SK-N-SH (cell line): Measurements from ENCODE around the gene C2CD4C. TPM values are rescaled to one million over a fixed set of nuclear protein-coding genes. Genes with fewer than 3 reads are reported as not detected.

Source experiments
- CTCF ChIA-PET: fragments of 300-600, 350-600 bp; formaldehyde crosslinking; extraction: SDS; loops from one replicate; lab custom pipeline; 2021; lab: Yijun Ruan, JAX
- POLR2A ChIA-PET: fragments of 350-600 bp; sonication (Branson Sonifier 250); formaldehyde crosslinking; extraction: SDS; loops from one replicate; lab custom pipeline; 2020; ENCODE audit warnings: antibody characterized with exemption, inconsistent platforms; lab: Yijun Ruan, JAX
- DNase-seq: peaks from one replicate; pipeline ENCODE4 v3.0.0; 2012
- H2AFZ ChIP-seq: fragments of 200-600 bp; sonication (generic); 2 replicates; pipeline ENCODE4 v1.8.1; 2016; ENCODE audit warnings: antibody characterized with exemption, mild to moderate bottlenecking, low read depth
- H3F3A ChIP-seq: fragments of 200-600 bp; sonication (generic); replicated peaks from 2 replicates; pipeline ENCODE3; 2016; ENCODE audit warnings: antibody characterized with exemption, mild to moderate bottlenecking; ENCODE audit not compliant: insufficient read depth
- H3K27ac ChIP-seq, 2 experiments: fragments of 200-500 bp in 1 of 2; fragments of 200-600 bp in 1 of 2; sonication (Bioruptor generic) in 1 of 2; sonication (generic), shearing (Covaris generic) in 1 of 2; 2 replicates each; pipeline versions ENCODE4 v1.5.1 to v1.6.1; 2014 to 2016; ENCODE audit warnings: low read depth in 2 of 2, inconsistent platforms in 1 of 2, low read length in 1 of 2, mild to moderate bottlenecking in 1 of 2, mixed read lengths in 1 of 2
- H3K27me3 ChIP-seq: fragments of 200-600 bp; sonication (generic), shearing (Covaris generic); 2 replicates; pipeline ENCODE4 v1.6.1; 2016; ENCODE audit warnings: mixed run types; ENCODE audit not compliant: insufficient read depth
- H3K36me3 ChIP-seq, 2 experiments: fragments of 200-500 bp in 1 of 2; fragments of 200-600 bp in 1 of 2; sonication (Bioruptor generic) in 1 of 2; sonication (generic) in 1 of 2; replicated peaks in 1 of 2; 2 replicates each; pipeline versions ENCODE3 to v1.5.1; 2014 to 2016; ENCODE audit warnings: low read length in 1 of 2, mild to moderate bottlenecking in 1 of 2; ENCODE audit not compliant: insufficient read depth in 2 of 2, control insufficient read depth in 1 of 2
- H3K4me1 ChIP-seq, 2 experiments: fragments of 200-500 bp in 1 of 2; fragments of 200-600 bp in 1 of 2; sonication (Bioruptor generic) in 1 of 2; sonication (generic), shearing (Covaris generic) in 1 of 2; 2 replicates each; pipeline versions ENCODE4 v1.5.1 to v1.6.1; 2014 to 2016; ENCODE audit warnings: low read depth in 1 of 2, low read length in 1 of 2, mixed run types in 1 of 2; ENCODE audit not compliant: insufficient read depth in 2 of 2, control insufficient read depth in 1 of 2
- H3K4me2 ChIP-seq: fragments of 200-600 bp; sonication (generic), shearing (Covaris generic); 2 replicates; pipeline ENCODE4 v1.6.1; 2017; ENCODE audit warnings: mixed run types
- H3K4me3 ChIP-seq, 2 experiments: fragments of 200-500 bp in 1 of 2; fragments of 200-600 bp in 1 of 2; sonication (Bioruptor generic) in 1 of 2; sonication (generic), shearing (Covaris generic) in 1 of 2; 2 replicates each; pipeline versions ENCODE4 v1.5.1 to v1.8.1; 2014 to 2016; ENCODE audit warnings: low read depth in 2 of 2, inconsistent platforms in 1 of 2, low read length in 1 of 2, mild to moderate bottlenecking in 1 of 2, mixed read lengths in 1 of 2, moderate library complexity in 1 of 2
- H3K79me2 ChIP-seq: fragments of 200-600 bp; sonication (generic); 2 replicates; pipeline ENCODE4 v1.8.1; 2017; ENCODE audit warnings: mild to moderate bottlenecking; ENCODE audit not compliant: insufficient read depth
- H3K9ac ChIP-seq: fragments of 200-600 bp; sonication (generic); 2 replicates; pipeline ENCODE4 v1.6.1; 2017; ENCODE audit warnings: mixed run types
- H3K9me2 ChIP-seq: fragments of 200-600 bp; sonication (generic); 2 replicates; pipeline ENCODE4 v1.6.1; 2017; ENCODE audit warnings: mixed run types
- H3K9me3 ChIP-seq: fragments of 200-600 bp; sonication (generic); 2 replicates; pipeline ENCODE4 v1.6.1; 2017; ENCODE audit warnings: mixed run types, mild to moderate bottlenecking, moderate library complexity
- H4K20me1 ChIP-seq: fragments of 200-600 bp; sonication (generic); 2 replicates; pipeline ENCODE4 v1.6.1; 2017; ENCODE audit warnings: mild to moderate bottlenecking, mixed run types; ENCODE audit not compliant: insufficient read depth
- EP300 ChIP-seq, 2 experiments: IDR thresholded peaks; 2 replicates each; pipeline versions ENCODE4 v1.4.0 to v1.6.1; 2012; ENCODE audit warnings: borderline replicate concordance in 1 of 2, low read depth in 1 of 2, low read length in 1 of 2
- FOXM1 ChIP-seq: IDR thresholded peaks from 2 replicates; pipeline ENCODE4 v1.4.0; 2012; ENCODE audit warnings: low read depth, mild to moderate bottlenecking
- GABPA ChIP-seq: IDR thresholded peaks from 2 replicates; pipeline ENCODE4 v1.4.0; 2012; ENCODE audit warnings: low read depth, mild to moderate bottlenecking
- MEF2A ChIP-seq: IDR thresholded peaks from 2 replicates; pipeline ENCODE4 v1.4.0; 2012; ENCODE audit warnings: low read depth, borderline replicate concordance
- NFIC ChIP-seq: IDR thresholded peaks from 2 replicates; pipeline ENCODE4 v1.4.0; 2012; ENCODE audit warnings: borderline replicate concordance
- POLR2AphosphoS5 ChIP-seq: IDR thresholded peaks from 2 replicates; pipeline ENCODE4 v1.6.1; 2012; ENCODE audit warnings: low read depth, low read length
- RCOR1 ChIP-seq: fragments of 150-350 bp; IDR thresholded peaks from 2 replicates; pipeline ENCODE4 v1.6.1; 2017; ENCODE audit warnings: antibody characterized with exemption, low read length
- SMC3 ChIP-seq: IDR thresholded peaks from 2 replicates; pipeline ENCODE4 v1.6.1; 2012; ENCODE audit warnings: low read depth, low read length, improper control_type of control experiment
- TAF1 ChIP-seq: IDR thresholded peaks from 2 replicates; pipeline ENCODE4 v1.6.1; 2012; ENCODE audit warnings: low read depth, mild to moderate bottlenecking, low read length, moderate library complexity, borderline replicate concordance
- USF1 ChIP-seq: IDR thresholded peaks from 2 replicates; pipeline ENCODE4 v1.4.0; 2012; ENCODE audit warnings: low read depth, borderline replicate concordance
- YY1 ChIP-seq: IDR thresholded peaks from 2 replicates; pipeline ENCODE4 v1.4.0; 2012; ENCODE audit warnings: low read depth, mild to moderate bottlenecking
- WGBS: methylation state at CpG from one replicate; pipeline ENCODE4 v1.1.6; 2017; ENCODE audit warnings: low lambda C conversion rate; 5-methylcytosine and 5-hydroxymethylcytosine counted together
- polyA plus RNA-seq, 3 experiments: library from polyadenylated mRNA; depleted of rRNA; stranded (reverse); fragments of >200 nt; gene quantifications; 2 replicates each; pipeline ENCODE4 v1.2.3, GENCODE V29; 2012

Gene C2CD4C, protein sequence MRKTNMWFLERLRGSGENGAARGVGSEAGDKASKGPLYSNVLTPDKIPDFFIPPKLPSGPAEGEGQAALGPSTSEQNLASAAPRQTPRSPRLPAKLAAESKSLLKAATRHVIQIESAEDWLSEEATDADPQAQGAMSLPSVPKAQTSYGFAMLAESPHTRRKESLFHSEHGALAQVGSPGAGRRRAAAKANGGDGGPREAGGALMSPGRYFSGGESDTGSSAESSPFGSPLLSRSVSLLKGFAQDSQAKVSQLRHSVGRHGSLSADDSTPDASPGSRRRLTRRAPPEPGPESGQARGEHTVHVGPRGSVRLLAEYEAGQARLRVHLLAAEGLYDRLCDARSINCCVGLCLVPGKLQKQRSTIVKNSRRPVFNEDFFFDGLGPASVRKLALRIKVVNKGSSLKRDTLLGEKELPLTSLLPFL
- polyA plus RNA-seq (2012; rRNA removed) = 0.19 and 0.23 TPM in 2 replicates
- polyA plus RNA-seq (2012; cell fraction: cytosol; rRNA removed) = 0.06 and 0.13 TPM in 2 replicates
- 0.48 and 0.96 TPM in 2 replicates for polyA plus RNA-seq (2012; cell fraction: nucleus; rRNA removed)

DNA sequence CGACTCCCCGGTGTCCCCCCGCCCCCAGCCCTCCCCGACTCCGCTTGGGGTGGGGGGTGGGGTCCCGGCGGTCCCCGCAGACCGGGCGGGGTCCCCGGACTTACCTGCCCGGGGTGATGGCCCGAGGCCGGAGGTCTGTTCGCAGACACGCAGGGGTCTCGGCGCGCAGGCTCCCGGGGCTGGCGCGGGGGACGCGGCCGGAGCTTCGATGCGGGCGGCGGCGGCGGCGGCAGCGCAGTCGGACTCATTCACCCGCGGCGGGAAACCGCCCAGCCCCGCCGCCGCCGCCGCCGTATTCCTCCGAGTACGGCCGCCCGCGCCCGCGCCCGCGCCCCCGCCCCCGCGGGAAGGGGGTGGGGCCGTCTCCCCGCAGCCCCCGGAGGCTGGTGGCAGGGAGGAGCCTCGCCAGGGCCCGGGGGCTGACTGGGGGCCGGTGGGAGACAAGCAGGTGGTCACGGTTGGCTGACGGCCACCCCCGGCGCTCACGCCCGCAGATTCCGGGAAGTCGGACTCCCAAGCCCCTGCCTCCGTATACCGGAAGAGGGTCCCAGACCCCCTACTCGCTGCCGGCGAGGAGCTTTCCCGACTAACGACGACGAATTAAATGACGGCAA, at the start of gene C2CD4C:
TSS of gene C2CD4C (minus strand) at position 246 of the 614 bp plus-strand sequence. CDS start 786 bp downstream, outside the sequence.
- H3K9ac ChIP-seq = no peak within 1 kb of the TSS
- H3K36me3 ChIP-seq = no peaks in the 10 kb centered on the region
- TF ChIP-seq NFIC (no peak), SMC3 (no peak), GABPA (no peak)
- H3K9me2 ChIP-seq = no peaks in the 10 kb centered on the region
- no peaks in the 10 kb centered on the region for H3K79me2 ChIP-seq
- ChIA-PET POLR2A (no interaction called here), CTCF (interaction anchor here (0.7 to 1.3 kb wide), 3 partner anchors 25 to 101 kb away, joined by 3 to 6 read pairs (median 3); no protein-coding TSS in a partner anchor)
- H4K20me1 ChIP-seq = no peaks in the 10 kb centered on the region
- H3K27ac ChIP-seq = peak within 1 kb of the TSS in 1 of 2 experiments; percentile 67; a peak in 1 of 4 replicates
- H3K27me3 ChIP-seq = peaks cover 8% of the 10 kb centered on the region; the same call in 1 of the 2 replicates
- WGBS = no CpG with 5 or more reads among the region's 80 CpGs
- H3K4me1 ChIP-seq = peaks cover 0 to 18% of the 10 kb centered on the region in 2 experiments; a peak in 1 of 4 replicates
- H3K9me3 ChIP-seq = no peaks in the 10 kb centered on the region
- peak; percentile 87 for DNase-seq
- H3F3A ChIP-seq = no peaks in the 10 kb centered on the region
- peak within 1 kb of the TSS in 1 of 2 experiments; percentile 48; a peak in 3 of 4 replicates for H3K4me3 ChIP-seq
- H2AFZ ChIP-seq = no peak within 1 kb of the TSS
- peak within 1 kb of the TSS; percentile 74 for H3K4me2 ChIP-seq

DNA sequence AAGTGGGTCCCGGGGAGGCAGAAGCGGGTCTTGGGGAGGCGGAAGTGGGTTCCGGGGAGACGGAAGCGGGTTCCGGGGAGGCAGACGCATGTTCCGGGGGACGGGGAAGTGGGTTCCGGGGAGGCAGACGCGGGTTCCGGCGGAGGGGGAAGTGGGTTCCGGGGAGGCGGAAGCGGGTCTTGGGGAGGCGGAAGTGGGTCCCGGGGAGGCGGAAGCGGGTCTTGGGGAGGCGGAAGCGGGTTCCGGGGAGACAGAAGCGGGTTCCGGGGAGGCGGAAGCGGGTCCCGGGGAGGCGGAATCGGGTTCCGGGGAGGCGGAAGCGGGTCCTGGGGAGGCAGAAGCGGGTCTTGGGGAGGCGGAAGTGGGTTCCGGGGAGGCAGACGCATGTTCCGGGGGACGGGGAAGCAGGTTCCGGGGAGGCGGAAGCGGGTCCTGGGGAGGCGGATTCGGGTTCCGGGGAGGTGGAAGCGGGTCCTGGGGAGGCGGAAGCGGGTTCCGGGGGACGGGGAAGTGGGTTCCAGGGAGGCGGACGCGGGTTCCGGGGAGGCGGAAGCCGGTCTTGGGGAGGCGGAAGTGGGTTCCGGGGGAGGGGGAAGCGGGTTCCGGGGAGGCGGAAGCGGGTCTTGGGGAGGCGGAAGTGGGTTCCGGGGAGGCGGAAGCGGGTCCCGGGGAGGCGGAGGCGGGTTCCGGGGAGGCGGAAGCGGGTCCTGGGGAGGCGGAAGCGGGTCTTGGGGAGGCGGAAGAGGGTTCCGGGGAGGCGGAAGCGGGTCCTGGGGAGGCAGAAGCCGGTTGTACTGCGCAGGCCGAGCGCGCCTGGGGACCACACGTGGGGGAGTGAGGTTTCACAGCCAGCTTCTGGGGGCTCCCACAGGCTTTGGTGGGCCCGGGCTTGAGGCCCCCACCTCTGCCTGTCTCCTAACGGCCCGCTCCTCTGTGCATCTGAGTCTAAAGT, 49.4 kb upstream of the C2CD4C start:
- TF ChIP-seq TAF1 (no peak), EP300 (IDR thresholded peaks at IDR 0.05; ENCODE audit: borderline replicate concordance in 1 of 2, low read depth in 1 of 2, low read length in 1 of 2) (no peak), MEF2A (no peak), YY1 (no peak), SMC3 (no peak), POLR2AphosphoS5 (no peak), FOXM1 (no peak), NFIC (no peak), GABPA (no peak), RCOR1 (no peak), USF1 (no peak)
- TF ChIP-seq, all 33 proteins: peak for 0
- ChIA-PET CTCF (no interaction called here), POLR2A (no interaction called here)
- no peaks in the 10 kb centered on the region for H4K20me1 ChIP-seq
- no peaks in the 10 kb centered on the region for H3K9me2 ChIP-seq
- H3K9me3 ChIP-seq = no peaks in the 10 kb centered on the region
- no peak overlapping the region for H3K4me3 ChIP-seq
- H3K79me2 ChIP-seq = no peaks in the 10 kb centered on the region
- no peaks in the 10 kb centered on the region for H3F3A ChIP-seq
- DNase-seq = no peak
- peaks cover 0 to 9% of the 10 kb centered on the region in 2 experiments; a peak in 1 of 4 replicates for H3K4me1 ChIP-seq
- H3K27ac ChIP-seq = no peak overlapping the region
- H3K36me3 ChIP-seq = no peaks in the 10 kb centered on the region
- 96% methylated on average over 83 of the region's 89 CpGs for WGBS
- no peak overlapping the region for H3K9ac ChIP-seq
- no peak overlapping the region for H3K4me2 ChIP-seq
- H2AFZ ChIP-seq = no peak overlapping the region
- peaks cover 12% of the 10 kb centered on the region; the same call in 1 of the 2 replicates for H3K27me3 ChIP-seq
